Left ventricle myocardium inferior (tissue), 1 donor: ENCODE results near the gene NSD1. TPM values are rescaled to one million over a fixed set of nuclear protein-coding genes. Genes with fewer than 3 reads are reported as not detected.
A peak's percentile ranks its signal among the peaks of the same experiment; 100 is the strongest.

Experiments
- DNase-seq: peaks from one replicate; pipeline ENCODE4 v3.0.0-alpha.2; 2020
- H3K27ac ChIP-seq: fragments of 200-600 bp; replicated peaks from 2 replicates; pipeline ENCODE4 v1.8.0; 2021
- H3K27me3 ChIP-seq: fragments of 200-600 bp; 2 replicates; pipeline ENCODE4 v1.8.0; 2021; ENCODE audit warnings: low read depth
- H3K36me3 ChIP-seq: fragments of 200-600 bp; 2 replicates; pipeline ENCODE4 v1.8.0; 2021
- H3K4me1 ChIP-seq: fragments of 200-600 bp; 2 replicates; pipeline ENCODE4 v1.8.0; 2021
- H3K4me3 ChIP-seq: fragments of 200-600 bp; 2 replicates; pipeline ENCODE4 v1.8.0; 2021; ENCODE audit warnings: mild to moderate bottlenecking, moderate library complexity
- H3K9me3 ChIP-seq: fragments of 200-600 bp; replicated peaks from 2 replicates; pipeline ENCODE4 v1.8.0; 2021
- CTCF ChIP-seq: fragments of 200-600 bp; IDR thresholded peaks from 2 replicates; pipeline ENCODE4 v1.8.0; 2021; ENCODE audit warnings: antibody characterized with exemption, mild to moderate bottlenecking, borderline replicate concordance
- intact Hi-C: fragments of 100-400 bp; cut with micrococcal nuclease; formaldehyde crosslinking; loops from one replicate; pipeline ENCODE4 v1.11.0; 2022
- total RNA-seq: library from RNA; stranded (reverse); fragmentation: NEBNext Ultra II Directional; extraction: Animal tissue kit (Norgen Biotek cat#: 25700); gene quantifications from one replicate; pipeline ENCODE4 v1.2.1, GENCODE V29; 2021
- donor health status: DM: no; HTN: yes; CAD: no; lungs with severe emphysema.

The NSD1 gene
- total RNA-seq, 1 donor from 2014 or later = 40.8 TPM

GRCh38 chr5:177232358-177232757 lies 98.8 kb downstream of the NSD1 start:
- intact Hi-C loops = no loop called here
- peaks cover 14% of the 10 kb centered on the region for H3K36me3 ChIP-seq
- no peak overlapping the region for H3K27ac ChIP-seq
- no peak for TF ChIP-seq CTCF
- no peaks in the 10 kb centered on the region for H3K9me3 ChIP-seq
- no peaks in the 10 kb centered on the region for H3K27me3 ChIP-seq
- DNase-seq = no peak
- H3K4me3 ChIP-seq = no peak overlapping the region
- peaks cover 40% of the 10 kb centered on the region for H3K4me1 ChIP-seq

GRCh38 chr5:177232761-177233160 lies 99.2 kb downstream of the NSD1 start:
- Histone ChIP-seq H3K27ac (peak overlapping the region; percentile 16), H3K4me3 (no peak overlapping the region), H3K4me1 (peaks cover 36% of the 10 kb centered on the region), H3K36me3 (peaks cover 17% of the 10 kb centered on the region), H3K27me3 (no peaks in the 10 kb centered on the region), H3K9me3 (no peaks in the 10 kb centered on the region)
- no peak for DNase-seq
- TF ChIP-seq CTCF = no peak
- intact Hi-C loops = no loop called here

- DNase-seq = no peak
Measured at GRCh38 chr5:177233206-177233605, 99.6 kb downstream of the NSD1 start.

GRCh38 chr5:177233802-177234201 lies 100.2 kb downstream of the NSD1 start:
- DNase-seq = no peak
- H3K9me3 ChIP-seq = no peaks in the 10 kb centered on the region
- intact Hi-C loops = no loop called here
- no peak overlapping the region for H3K4me3 ChIP-seq
- TF ChIP-seq CTCF = no peak
- H3K27ac ChIP-seq = peak overlapping the region; percentile 16
- no peaks in the 10 kb centered on the region for H3K27me3 ChIP-seq
- peaks cover 32% of the 10 kb centered on the region for H3K4me1 ChIP-seq
- peaks cover 27% of the 10 kb centered on the region for H3K36me3 ChIP-seq

More at GRCh38 chr5:177233206-177233605, 99.6 kb downstream of the NSD1 start:
- Histone ChIP-seq H3K4me3 (no peak overlapping the region), H3K9me3 (no peaks in the 10 kb centered on the region), H3K27me3 (no peaks in the 10 kb centered on the region), H3K36me3 (peaks cover 21% of the 10 kb centered on the region), H3K27ac (peak overlapping the region; percentile 16), H3K4me1 (peaks cover 32% of the 10 kb centered on the region)
- intact Hi-C loops = no loop called here
- no peak for TF ChIP-seq CTCF

GRCh38 chr5:177234841-177235240 lies 101.3 kb downstream of the NSD1 start:
- Histone ChIP-seq H3K9me3 (no peaks in the 10 kb centered on the region), H3K4me1 (peaks cover 32% of the 10 kb centered on the region), H3K27ac (no peak overlapping the region), H3K36me3 (peaks cover 38% of the 10 kb centered on the region), H3K4me3 (no peak overlapping the region), H3K27me3 (no peaks in the 10 kb centered on the region)
- no peak for DNase-seq
- intact Hi-C loops = no loop called here
- TF ChIP-seq CTCF = no peak

GRCh38 chr5:177241768-177242167 lies 108.2 kb downstream of the NSD1 start:
- Histone ChIP-seq H3K4me1 (no peaks in the 10 kb centered on the region), H3K27me3 (no peaks in the 10 kb centered on the region), H3K27ac (no peak overlapping the region), H3K9me3 (no peaks in the 10 kb centered on the region), H3K36me3 (peaks cover 79% of the 10 kb centered on the region), H3K4me3 (no peak overlapping the region)
- DNase-seq = no peak
- intact Hi-C loops = no loop called here
- no peak for TF ChIP-seq CTCF
